NCI-H524 (cell line): ENCODE measurements around the gene CABP7.

Source experiments
- DNase-seq, 2 experiments: peaks; one replicate each; lab custom pipeline; 2025; lab: John Stamatoyannopoulos, UW

The CABP7 gene

DNA sequence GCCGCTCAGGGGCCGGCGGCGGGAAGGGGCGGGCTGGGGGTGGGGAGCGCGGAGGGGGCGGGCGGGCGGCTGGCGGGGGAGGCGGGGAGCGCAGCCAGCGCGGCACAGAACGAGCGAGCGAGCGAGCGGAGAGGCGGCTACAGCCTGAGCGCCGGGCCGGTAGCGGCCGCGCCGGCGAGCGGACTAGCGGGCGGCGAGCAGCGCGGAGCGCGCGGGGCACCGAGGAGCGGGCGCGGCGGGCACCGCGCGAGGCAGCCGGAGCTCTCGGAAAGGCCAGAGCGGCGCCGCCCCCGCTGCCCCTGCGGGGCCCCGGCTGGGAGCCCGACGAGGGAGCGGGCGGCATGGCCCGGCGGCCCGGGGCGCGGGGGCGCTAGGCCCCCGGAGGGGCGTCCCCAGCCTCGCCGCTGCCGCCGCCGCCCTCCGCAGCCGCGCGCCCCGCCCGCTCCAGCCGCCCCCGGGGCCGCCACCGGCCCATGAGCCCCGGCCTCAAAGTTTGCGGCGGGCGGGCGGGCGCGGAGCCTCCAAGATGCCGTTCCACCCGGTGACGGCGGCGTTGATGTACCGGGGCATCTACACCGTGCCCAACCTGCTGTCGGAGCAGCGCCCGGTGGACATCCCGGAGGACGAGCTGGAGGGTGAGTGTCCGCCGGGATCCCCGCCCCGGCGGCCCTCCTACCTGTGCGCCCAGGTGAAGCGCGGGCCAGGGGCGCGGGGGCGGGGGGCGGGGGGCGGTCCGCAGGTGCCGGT is at the start of gene CABP7:
Gene CABP7 (plus strand): TSS at position 105 of the 747 bp plus-strand sequence. CDS start 422 bp downstream, at position 527.
- no peak for DNase-seq

DNA sequence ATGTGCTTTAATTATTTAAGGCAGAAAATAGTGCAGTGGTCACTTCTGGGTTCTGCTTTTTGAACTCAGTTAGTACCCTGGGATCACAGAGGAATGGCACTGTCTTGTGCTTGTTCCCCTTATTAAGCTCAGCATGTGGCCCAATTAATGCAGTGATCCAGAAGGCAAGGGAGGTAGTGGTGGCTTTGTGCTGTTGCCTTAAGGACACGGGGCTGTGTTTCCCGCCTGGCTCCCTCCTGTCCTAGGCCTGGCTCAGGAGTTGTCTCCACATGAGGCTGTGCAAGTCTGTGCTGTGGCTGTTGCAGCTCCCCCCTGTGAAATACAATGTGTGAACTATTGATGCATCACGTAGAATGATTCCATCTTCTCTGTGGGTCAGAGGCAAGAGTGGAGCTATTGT is 49.2 kb upstream of the CABP7 start:
- DNase-seq: no peak

DNA sequence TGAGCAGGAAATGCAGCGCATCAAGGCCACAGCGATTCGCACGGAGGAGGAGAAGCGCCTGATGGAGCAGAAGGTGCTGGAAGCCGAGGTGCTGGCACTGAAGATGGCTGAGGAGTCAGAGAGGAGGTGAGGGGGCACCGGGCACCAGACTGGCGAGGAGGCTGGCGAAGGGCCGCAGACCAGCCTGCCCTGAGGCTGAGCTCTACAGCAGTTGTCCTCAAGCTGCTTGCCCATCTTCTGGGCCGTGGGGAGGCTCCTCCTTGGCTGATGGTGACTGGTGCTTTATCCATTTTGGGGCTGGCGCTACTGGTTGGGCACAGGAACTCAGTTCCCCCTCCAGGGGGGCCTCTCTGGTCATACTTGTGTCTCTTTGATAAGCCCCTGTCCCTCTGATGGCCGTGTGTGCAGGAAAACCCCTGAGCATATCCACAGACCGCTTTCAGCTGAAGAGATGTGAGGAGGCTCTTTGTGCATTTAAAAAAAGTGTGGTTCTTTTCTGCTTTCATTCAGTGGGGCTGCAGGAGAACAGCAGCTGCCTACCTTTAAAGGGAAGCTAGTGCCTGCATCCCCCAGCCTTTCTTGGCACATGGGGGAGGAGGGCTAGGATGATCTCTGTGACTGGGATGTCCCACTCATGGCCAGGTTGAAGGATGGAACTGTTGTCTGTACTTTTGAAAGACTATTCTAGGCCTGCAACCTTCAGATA is 46.3 kb upstream of the CABP7 start:
- no peak for DNase-seq

DNA sequence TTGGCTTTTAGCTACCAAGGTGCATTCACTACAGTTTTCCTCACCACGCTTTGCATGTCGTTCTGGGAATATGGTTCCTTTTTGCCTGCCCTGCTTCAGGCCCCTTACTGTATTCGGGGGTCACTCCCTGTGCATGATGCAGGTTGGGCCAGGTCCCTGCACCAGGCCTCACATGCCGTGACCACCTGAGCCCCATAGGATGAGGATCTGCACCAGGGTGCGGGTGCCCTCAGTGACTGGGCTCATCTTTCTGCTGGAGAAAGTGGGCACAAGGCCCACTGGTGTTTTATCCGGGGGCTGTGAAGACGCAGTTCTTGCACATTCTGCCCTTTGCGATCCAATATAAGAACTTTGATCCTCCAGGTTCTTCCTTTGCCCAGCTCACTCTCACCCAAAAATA is 45.7 kb upstream of the CABP7 start:
- no peak for DNase-seq

DNA sequence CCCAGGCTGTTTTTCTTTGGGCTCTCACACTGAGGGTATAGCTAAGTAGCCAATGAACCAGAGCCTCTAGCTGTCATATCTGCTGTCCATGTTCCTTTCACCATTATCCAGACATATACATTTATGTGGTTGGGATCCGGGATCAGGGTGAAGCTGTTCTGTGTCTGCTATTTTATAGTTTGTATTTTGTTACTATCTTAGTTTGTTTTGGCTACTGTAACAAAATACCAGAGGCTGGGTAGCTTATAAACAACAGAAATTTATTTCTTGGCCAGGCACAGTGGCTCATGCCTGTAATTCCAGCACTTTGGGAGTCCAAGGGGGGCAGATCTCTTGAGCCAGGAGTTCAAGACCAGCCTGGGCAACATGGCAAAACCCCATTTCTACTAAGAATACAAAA is 40.5 kb upstream of the CABP7 start:
- DNase-seq: no peak

DNA sequence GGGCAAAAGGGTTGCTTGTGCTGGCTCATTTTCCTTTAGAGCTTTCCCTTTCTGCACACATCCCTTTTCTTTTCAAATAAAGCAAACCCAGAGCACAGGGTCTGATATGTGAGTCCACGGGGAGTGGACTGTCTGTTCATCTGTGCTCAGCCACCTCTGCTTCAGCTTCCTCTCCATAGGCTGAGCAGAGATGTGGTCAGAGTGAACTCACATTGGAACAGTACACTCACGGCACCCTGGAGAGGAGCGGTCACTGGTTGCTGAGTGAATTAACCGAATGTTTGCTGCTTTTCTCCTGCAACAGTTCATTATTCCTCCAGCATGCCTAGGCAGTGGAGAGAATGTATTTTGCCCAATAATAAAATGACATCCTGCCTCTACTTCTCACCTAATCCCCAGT is 36.3 kb upstream of the CABP7 start:
- no peak for DNase-seq

DNA sequence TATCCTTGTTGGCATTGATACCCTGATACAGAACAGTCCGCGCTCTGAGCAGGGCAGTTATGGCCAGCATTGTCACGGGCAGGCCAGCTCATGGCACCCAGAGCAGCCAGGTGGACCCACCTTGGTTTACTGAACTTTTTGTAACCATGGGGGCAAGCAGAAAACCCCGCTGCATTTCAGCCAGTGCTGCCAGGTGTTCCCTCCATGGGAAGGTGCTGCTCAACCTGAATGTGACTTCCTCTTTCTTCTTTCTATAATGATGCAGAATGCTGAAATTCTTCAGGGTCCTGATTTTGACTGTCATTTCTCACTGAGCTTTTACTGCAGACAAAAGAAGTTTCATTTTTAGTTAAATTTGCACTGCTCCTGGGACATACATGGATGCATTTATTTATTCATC is 35.6 kb upstream of the CABP7 start:
- DNase-seq: no peak

DNA sequence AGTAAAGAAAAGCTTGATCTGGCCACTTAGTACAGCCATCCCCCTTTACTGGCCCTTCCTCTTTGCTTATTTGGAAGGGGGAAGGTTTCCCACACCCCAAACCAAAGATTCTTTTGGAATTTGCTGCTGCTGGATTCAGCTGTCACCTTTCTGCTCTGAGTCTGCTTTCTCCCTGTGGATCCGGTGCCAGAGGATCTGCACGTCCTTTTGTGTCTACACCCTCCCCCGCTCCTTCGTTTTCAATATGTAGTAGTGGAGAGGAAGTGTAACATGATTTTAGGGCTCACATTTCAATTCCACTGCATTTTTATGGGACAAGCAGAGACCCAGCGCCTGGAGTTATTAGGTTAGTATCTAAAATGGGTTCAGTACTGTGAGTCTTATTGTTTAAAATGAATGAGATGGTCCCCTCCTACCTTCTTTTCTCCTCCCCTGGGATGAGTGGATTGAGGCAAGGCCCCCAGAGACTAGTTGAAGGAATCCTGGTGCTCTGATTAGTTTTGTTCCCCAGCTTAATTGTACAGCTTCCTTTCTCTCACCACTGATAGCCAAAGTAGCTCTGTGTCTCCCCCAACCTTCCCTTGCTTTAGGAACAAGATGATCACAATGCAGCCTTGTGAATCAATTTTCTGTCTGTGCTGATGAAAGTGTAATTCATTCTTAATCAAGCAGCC is 30.5 kb upstream of the CABP7 start:
- no peak for DNase-seq

DNA sequence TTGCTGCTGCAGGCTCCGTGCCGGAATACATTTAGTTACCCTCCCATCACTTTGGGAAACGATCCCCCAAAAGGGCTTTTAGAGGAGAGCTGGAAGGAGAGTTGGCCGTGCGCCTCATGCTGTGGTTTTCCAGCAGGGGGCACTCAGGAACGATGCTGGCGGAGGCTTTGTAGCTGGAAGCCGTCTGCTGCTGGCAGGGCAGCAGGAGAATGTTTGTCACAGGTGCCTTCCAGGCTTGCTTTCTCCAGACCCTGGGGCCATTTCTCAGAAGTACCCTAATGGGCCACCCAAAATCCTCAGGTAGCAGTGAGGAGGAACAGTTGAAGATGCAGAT is 30.0 kb upstream of the CABP7 start:
- peak in 1 of 2 experiments; percentile 63 for DNase-seq

DNA sequence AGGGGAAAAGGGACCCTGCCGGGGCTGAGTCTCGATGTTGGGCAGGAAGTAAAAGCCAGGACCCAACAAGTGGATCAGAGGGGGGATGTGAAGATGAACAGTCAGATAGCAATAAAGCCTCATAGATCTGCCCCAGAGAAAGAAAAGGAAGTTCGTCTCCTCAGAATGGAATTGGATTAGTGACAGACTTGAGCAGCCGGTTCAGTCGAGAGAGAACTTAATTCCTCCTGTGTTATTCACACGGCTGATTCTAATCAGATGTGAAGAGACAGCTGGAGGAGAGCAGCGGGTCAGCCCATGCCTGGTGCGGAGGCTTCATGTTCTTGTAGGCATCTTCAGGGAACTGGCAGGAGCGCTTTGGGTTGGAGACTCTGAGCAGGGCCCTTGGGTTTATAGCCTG is 29.3 kb upstream of the CABP7 start:
- peak; percentile 72 to 91 for DNase-seq

DNA sequence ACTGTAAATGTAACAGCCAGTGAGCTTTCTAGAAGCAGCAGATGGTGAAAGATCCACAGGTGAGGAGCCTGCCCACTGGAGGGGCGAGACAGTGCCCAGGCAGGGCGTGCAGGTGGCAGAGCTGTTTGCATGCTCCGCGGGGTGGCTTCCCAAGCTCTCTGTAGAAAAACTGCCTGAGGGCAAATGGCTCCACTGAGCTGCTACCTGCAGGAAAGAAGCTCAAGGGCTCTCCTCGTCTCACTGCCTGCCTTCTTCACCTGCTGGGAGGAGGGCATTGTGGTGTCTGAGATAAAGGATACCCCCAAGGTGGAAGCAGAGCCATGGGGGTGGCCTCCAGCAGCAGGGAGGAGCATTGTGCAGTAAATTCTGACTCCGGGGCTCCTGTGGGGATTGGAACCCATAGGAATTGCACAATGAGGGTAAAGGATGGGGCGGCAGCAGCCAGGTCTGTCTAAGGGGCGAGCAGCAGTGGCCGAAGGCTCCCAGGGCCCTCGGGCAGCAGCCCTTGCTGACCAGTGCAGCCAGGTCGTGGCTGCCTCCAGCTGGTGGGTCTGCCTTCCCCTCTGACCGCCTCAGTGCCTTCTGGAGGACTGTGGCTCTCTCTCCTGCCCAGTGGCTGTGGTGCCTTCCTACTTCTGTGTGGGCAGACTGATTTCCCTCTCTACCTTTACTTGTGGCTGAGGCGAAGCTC is 28.0 kb upstream of the CABP7 start:
- no peak for DNase-seq

DNA sequence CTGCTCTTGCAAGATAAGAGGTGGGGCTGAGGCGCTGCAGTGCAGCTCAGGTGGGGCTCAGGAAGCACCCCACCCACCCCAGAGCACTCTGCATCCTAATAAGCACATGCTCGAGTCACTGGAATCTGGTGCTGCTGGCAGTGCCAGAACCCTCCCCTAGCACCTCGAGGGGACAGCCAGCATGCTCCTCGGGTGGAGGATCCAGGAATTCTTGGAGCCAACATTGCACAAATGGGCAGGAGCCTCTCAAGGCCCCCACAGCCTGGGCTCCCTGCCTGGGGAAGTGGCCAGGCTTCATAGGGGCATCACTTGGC is 27.5 kb upstream of the CABP7 start:
- DNase-seq: no peak

DNA sequence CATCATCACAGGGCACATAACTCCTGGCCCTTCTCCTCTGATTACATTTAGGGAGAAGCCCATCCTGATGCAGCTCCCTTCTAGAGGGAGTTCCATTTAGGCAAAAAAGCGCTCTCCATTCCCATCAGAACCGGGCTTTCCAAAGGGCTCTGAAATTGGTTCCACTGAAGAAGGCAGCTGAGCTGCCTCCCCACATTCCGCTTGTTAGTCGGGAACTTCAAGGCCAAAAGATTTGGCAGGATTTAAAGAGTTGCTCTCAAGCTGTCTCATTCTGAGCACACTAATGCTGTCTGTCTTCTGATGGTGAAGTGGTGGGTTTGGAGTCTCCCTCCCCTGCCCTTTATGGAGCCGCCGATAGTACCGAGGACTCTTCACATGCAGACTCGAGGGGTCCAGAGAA is 26.6 kb upstream of the CABP7 start:
- DNase-seq: no peak

DNA sequence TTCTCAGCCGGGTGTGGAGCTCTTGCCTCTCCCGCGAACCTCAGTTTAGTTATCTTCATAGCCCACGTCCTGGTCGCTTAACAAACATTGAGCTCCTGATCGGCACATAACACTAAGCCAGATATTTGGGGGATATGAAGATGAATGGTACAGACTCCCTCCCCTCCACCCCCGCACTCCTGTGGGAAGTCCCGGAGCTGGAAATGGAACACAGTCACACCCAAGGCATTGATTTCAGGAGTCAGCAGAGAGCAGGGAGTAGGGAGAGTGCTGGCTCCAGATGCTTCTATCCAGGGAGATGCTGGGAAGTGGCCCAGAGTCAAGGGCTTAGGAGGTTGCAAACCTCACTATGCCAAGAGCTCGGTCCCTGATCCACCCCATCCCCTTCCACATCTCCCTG is 26.1 kb upstream of the CABP7 start:
- DNase-seq: no peak

DNA sequence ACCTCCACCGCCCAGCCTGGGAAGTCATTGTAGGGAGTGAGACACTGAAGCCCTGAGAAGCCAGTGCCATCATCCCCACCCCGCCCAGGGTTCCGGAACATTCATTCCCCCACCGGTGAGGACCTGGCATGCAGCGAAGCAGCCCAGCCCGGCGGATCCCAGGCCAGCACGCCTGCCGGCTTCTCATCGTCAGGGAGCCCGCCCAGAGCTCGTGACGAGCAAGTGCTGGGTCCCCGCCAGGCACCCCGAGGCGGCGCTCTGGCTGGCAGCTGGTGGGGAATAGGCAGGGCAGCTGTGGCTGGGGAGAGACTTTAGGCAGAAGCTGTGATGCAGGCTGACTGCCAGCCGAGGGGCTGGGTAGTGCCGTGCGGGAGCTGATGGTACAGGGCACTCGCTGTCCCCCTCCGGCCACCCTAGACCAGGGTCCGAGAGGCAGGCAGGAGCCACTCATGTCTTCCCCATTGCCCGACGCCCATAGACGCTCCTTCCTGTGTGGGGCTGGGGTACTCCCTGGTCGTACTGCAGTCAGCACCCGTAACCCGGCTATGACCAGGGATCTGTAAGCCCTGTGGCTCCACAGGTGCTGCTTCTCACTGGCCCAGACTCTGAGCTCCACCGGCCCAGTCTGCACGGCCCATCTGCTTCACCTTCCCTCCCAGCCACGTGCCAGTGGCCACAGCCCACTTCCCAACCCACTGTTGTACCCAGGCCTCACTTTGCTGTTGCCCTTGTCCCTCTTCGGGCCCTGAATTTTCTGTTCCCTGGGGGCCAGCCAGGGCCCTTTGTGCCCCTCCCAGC is 24.5 kb upstream of the CABP7 start:
- no peak for DNase-seq

DNA sequence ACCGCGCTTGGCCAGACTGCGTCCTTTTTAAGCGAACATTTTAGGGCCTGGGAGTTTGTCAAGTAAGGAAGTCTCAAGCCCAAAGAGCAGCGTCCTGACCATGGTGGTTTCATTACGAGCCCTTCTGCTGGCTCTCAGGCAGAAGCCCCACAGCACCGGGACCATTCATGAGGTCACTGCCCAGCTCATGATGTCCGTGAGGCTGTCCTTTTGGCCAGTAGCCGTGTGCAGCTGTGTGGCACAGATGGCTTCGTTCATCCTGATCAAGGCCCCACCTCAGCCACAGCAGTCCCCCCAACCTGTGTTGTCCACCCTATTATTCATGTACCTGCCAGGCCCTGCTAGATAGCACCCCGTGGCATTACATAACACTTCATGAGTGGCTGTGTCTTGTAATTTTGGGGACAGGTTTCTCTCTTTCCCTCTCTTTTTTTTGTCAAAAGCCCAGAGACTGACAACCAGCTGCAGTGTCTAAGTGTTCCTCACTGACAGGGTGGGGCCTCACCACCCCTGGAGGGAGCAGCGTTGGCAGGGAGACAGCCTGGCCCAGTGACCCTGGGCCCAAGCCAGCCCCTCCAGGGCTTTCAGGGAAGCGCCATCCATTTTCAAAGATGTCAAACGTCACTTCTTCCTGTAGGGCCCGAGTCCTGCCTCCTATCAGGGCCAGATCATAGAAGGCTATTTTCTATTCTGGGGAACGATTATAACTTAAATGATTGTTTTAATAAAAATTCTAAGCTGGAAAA is 21.8 kb upstream of the CABP7 start:
- DNase-seq: no peak

DNA sequence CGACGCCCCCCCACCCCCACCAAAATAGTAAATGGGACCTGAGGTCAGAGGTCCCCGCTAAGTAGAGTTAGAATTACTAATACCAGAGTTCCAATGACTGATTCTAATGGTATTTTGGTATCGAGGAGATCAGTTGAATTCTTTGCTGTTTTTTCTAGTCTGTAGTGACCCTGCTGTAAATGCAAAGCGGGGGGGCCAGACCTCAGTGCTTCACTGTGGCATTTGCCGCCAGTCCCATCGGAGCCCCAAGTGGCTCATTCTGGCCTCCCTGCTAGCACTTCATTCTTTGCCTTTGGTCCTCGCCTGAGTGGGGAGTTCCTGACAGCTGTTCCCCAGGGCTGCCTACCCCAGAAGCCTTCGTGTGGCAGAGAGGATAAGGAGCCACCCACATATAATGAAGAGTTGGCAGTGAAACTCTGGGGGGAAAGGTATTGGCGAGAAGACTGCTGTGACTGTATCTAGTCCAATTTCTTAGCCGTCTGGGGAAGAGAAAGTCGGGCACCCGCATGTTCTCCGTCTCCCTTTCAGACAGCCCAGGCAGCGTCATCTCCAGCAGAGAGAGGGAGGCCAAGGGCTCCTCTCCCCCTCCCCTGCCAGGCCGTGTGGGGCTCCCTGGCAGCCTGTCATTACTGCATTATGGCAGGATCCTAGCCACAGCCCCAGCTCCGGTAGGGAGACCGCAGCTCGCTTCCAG is 19.4 kb upstream of the CABP7 start:
- peak; percentile 34 to 56 for DNase-seq

DNA sequence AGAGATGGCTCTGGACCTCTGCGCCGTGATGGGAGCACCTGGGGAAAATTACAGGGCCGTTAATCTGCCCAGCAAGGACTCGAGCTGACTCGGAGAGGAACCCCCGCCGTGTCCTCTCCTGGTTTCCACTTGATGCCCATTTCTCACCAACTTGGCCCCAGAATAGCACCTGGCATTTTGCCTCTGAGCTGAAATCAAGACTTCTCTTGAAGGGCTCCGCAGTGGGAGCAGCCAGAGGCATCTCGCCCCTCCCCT is 19.0 kb upstream of the CABP7 start:
- DNase-seq: no peak

DNA sequence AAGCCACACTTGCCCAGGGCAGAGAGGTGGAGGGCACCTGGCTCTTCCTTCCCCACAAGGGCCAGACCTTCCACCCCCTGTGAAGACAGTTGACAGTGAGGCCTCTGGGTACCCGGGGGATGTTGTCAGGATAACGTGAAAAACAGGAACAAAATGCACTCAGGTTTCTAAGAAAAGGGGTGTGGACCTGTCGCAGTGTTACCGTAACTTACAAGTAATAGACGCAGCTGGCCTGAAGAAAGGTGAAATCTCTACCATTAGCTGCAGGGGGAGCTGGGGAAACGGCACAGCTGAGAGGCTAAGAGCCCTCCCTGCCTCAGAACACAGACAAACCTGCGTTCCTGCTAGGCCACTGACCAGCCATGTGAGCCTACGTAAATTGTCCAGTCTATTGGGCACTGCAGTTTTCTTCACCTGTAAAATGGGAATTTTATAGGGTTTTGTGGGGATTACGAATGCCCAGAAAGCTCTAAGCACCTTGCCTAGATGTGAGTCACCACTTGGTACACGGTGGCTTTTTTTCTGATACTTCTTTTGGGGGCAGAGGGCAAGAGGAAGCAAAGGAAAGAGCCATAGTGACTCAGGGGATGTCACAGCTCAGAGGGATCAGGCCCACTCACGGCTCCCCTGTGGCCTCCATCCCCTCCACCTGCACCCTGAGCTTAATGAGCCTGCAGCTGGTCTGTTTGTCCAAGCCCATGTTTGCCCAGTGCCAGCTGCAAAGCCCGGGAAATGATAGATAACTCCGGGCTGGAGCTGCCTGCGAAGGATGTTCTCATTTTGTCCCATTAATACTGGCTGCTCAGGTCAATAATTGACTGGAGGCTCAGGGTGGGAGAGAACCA is 18.4 kb upstream of the CABP7 start:
- peak; percentile 30 to 65 for DNase-seq
